GM19023 (cell line): Measurements from ENCODE around the gene CTXN1.
"Not testable (repeated sequence)": the region's sequence is repeated elsewhere in the genome, so short reads cannot be mapped to it uniquely, and the experiment has no call there.

Experiments used
- ATAC-seq: cut with Tn5 transposase; IDR thresholded peaks from one replicate; pipeline ENCODE4 v1.9.1; 2021; ENCODE audit warnings: mild to moderate bottlenecking, moderate library complexity; ENCODE audit not compliant: unreplicated experiment

CTXN1 gene

GRCh38 chr19:7926021-7926726, at the start of gene CTXN1:
TSS of gene CTXN1 (minus strand) at chr19:7926135. CDS start at chr19:7925538, 597 bp downstream.
- no peak for ATAC-seq

- no peak for ATAC-seq
These were observed 49.1 kb upstream of the CTXN1 start for GRCh38 chr19:7975037-7975436.

GRCh38 chr19:7973883-7974282, 47.9 kb upstream of the CTXN1 start:
- no peak for ATAC-seq

- ATAC-seq: no peak
These were observed 45.9 kb upstream of the CTXN1 start for GRCh38 chr19:7971553-7972520.

GRCh38 chr19:7970716-7971448, 44.9 kb upstream of the CTXN1 start:
- ATAC-seq: no peak

GRCh38 chr19:7969555-7969939, 43.6 kb upstream of the CTXN1 start:
- ATAC-seq: no peak

GRCh38 chr19:7968796-7969554, 43.0 kb upstream of the CTXN1 start:
- no peak for ATAC-seq

- ATAC-seq: no peak
These were observed 42.3 kb upstream of the CTXN1 start for GRCh38 chr19:7968008-7968795.

GRCh38 chr19:7965921-7966665, 40.2 kb upstream of the CTXN1 start:
- ATAC-seq: no peak

GRCh38 chr19:7965259-7965841, 39.4 kb upstream of the CTXN1 start:
- no peak for ATAC-seq

GRCh38 chr19:7963566-7963965, 37.6 kb upstream of the CTXN1 start:
- ATAC-seq: no peak

- ATAC-seq: no peak
These were observed 36.8 kb upstream of the CTXN1 start for GRCh38 chr19:7962644-7963268.

- no peak for ATAC-seq
These were observed 36.1 kb upstream of the CTXN1 start for GRCh38 chr19:7961920-7962626.

GRCh38 chr19:7961082-7961481, 35.1 kb upstream of the CTXN1 start:
- not testable (repeated sequence) for ATAC-seq

GRCh38 chr19:7959211-7959610, 33.3 kb upstream of the CTXN1 start:
- no peak for ATAC-seq

GRCh38 chr19:7955696-7956095, 29.8 kb upstream of the CTXN1 start:
- ATAC-seq: no peak

GRCh38 chr19:7953576-7953975, 27.6 kb upstream of the CTXN1 start:
- no peak for ATAC-seq

GRCh38 chr19:7953060-7953459, 27.1 kb upstream of the CTXN1 start:
- ATAC-seq: no peak
